GM23248 (cell line): ENCODE results near the gene NSUN2.

Experiments
- EZH2 ChIP-seq: fragments of 200-600 bp; sonication (generic); IDR thresholded peaks from 2 replicates; pipeline ENCODE4 v1.6.1; 2018; ENCODE audit warnings: antibody characterized with exemption, mild to moderate bottlenecking; ENCODE audit not compliant: insufficient read depth, poor library complexity, severe bottlenecking
- EZH2phosphoT487 ChIP-seq: fragments of 200-600 bp; sonication (generic); IDR thresholded peaks from 2 replicates; pipeline ENCODE4 v1.6.1; 2018; ENCODE audit warnings: antibody characterized with exemption, moderate library complexity, mild to moderate bottlenecking, low read depth; ENCODE audit not compliant: insufficient read depth

DNA sequence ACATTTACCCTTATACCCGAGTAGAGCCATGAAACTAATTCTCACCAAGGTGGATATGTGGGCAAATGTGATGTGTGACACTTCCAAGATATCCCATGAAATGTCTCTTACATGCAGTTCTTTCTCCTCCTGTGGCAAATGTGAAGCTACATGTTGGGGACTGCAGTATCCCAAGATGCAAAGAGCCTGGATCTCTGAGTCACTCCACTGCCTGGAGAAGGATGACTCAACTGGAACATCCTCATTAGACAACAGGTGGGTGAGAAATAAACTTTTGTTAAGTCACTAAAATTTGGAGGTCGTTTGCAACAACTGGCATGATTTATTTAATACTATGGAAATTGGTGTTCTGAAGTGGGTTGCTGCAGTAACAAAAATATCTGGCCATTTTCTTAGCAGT is 43.9 kb upstream of the NSUN2 start:
- TF ChIP-seq EZH2 (no peak), EZH2phosphoT487 (no peak)
